Measurements from ENCODE around the gene DOLK. TPM values are rescaled to one million over a fixed set of nuclear protein-coding genes. Genes with fewer than 3 reads are reported as not detected.

The DOLK gene
- 14.8 to 15.1 TPM (median 15.1 TPM) in 3 replicates for total RNA-seq (2021)
- Bru-seq, nascent RNA = percentile 85 among the genes with signal in this experiment
- long read RNA-seq, experiment 1, transcript DOLK-201 (1 exons, 2,090 nt) = major isoform, 115 of 115 reads
- long read RNA-seq, experiment 1, partial matches to known transcripts = 0 of 115 reads
- long read RNA-seq, experiment 1, other reads (novel, unspliced or antisense) = 0 of 115 reads
- long read RNA-seq, experiment 2, transcript DOLK-201 (1 exons, 2,090 nt) = major isoform, 18 of 18 reads
- long read RNA-seq, experiment 2, partial matches to known transcripts = 0 of 18 reads
- long read RNA-seq, experiment 2, other reads (novel, unspliced or antisense) = 0 of 18 reads
- long read RNA-seq, experiment 3, transcript DOLK-201 (1 exons, 2,090 nt) = major isoform, 70 of 70 reads
- long read RNA-seq, experiment 3, partial matches to known transcripts = 0 of 70 reads
- long read RNA-seq, experiment 3, other reads (novel, unspliced or antisense) = 0 of 70 reads

- H3K36me3 Mint-ChIP-seq = peaks cover 16% of the 10 kb centered on the region
- peak; percentile 86 for ATAC-seq
- H3K27ac Mint-ChIP-seq = peak within 1 kb of the TSS; percentile 95
- peak within 1 kb of the TSS; percentile 97 for H3K4me3 Mint-ChIP-seq
- ChIA-PET CTCF (interaction anchor here (1.0 to 1.2 kb wide), 3 partner anchors 81 to 129 kb away, joined by 3 read pairs; partner anchors contain the start of genes ENDOG and SH3GLB2), POLR2A (interaction anchor here (0.7 kb wide), 1 partner anchor 24 kb away, joined by 4 read pairs; no protein-coding TSS in a partner anchor)
- H3K27me3 Mint-ChIP-seq (ENCODE audit: low read depth) = no peaks in the 10 kb centered on the region
- DNase-seq (ENCODE audit: low spot score) = peak; percentile 98
- no peaks in the 10 kb centered on the region for H3K9me3 Mint-ChIP-seq
- H3K4me1 Mint-ChIP-seq = peaks cover 11% of the 10 kb centered on the region
- TF ChIP-seq, protein P1, sequence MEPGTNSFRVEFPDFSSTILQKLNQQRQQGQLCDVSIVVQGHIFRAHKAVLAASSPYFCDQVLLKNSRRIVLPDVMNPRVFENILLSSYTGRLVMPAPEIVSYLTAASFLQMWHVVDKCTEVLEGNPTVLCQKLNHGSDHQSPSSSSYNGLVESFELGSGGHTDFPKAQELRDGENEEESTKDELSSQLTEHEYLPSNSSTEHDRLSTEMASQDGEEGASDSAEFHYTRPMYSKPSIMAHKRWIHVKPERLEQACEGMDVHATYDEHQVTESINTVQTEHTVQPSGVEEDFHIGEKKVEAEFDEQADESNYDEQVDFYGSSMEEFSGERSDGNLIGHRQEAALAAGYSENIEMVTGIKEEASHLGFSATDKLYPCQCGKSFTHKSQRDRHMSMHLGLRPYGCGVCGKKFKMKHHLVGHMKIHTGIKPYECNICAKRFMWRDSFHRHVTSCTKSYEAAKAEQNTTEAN (CRISPR knock-in tag; IDR thresholded peaks at IDR 0.05) = peak; percentile 84
- TF ChIP-seq NR1H2 (CRISPR knock-in tag; IDR thresholded peaks at IDR 0.05) (no peak), ZNF219 (CRISPR knock-in tag; IDR thresholded peaks at IDR 0.05; ENCODE audit: borderline replicate concordance) (no peak), TCF7 (CRISPR knock-in tag; IDR thresholded peaks at IDR 0.05; ENCODE audit: low read depth) (peak; percentile 88; the same call in 1 of the 2 replicates), FOXP1 (CRISPR knock-in tag; IDR thresholded peaks at IDR 0.05; ENCODE audit: borderline replicate concordance) (peak; percentile 95), FOXP4 (CRISPR knock-in tag; IDR thresholded peaks at IDR 0.05) (peak; percentile 86; the same call in 1 of the 2 replicates), SMAD4 (CRISPR knock-in tag; IDR thresholded peaks at IDR 0.05) (no peak), JUN (CRISPR knock-in tag; IDR thresholded peaks at IDR 0.05) (peak; percentile 34; the same call in 1 of the 2 replicates), CREB1 (CRISPR knock-in tag; IDR thresholded peaks at IDR 0.05) (peak; percentile 91), GTF2I (CRISPR knock-in tag; conservative IDR thresholded peaks at IDR 0.05) (no peak), ZNF281 (CRISPR knock-in tag; IDR thresholded peaks at IDR 0.05) (0 out of 2 replicates have a peak, but pooled peaks have one; percentile 50), ZNF423 (CRISPR knock-in tag; IDR thresholded peaks at IDR 0.05) (no peak), NFYB (CRISPR knock-in tag; conservative IDR thresholded peaks at IDR 0.05; ENCODE audit: low read depth) (0 out of 2 replicates have a peak, but pooled peaks have one; percentile 27), STAT6 (CRISPR knock-in tag; conservative IDR thresholded peaks at IDR 0.05; ENCODE audit: low read depth) (0 out of 2 replicates have a peak, but pooled peaks have one; percentile 56), HMGA2 (CRISPR knock-in tag; IDR thresholded peaks at IDR 0.05) (no peak)
- TF ChIP-seq, protein P2, sequence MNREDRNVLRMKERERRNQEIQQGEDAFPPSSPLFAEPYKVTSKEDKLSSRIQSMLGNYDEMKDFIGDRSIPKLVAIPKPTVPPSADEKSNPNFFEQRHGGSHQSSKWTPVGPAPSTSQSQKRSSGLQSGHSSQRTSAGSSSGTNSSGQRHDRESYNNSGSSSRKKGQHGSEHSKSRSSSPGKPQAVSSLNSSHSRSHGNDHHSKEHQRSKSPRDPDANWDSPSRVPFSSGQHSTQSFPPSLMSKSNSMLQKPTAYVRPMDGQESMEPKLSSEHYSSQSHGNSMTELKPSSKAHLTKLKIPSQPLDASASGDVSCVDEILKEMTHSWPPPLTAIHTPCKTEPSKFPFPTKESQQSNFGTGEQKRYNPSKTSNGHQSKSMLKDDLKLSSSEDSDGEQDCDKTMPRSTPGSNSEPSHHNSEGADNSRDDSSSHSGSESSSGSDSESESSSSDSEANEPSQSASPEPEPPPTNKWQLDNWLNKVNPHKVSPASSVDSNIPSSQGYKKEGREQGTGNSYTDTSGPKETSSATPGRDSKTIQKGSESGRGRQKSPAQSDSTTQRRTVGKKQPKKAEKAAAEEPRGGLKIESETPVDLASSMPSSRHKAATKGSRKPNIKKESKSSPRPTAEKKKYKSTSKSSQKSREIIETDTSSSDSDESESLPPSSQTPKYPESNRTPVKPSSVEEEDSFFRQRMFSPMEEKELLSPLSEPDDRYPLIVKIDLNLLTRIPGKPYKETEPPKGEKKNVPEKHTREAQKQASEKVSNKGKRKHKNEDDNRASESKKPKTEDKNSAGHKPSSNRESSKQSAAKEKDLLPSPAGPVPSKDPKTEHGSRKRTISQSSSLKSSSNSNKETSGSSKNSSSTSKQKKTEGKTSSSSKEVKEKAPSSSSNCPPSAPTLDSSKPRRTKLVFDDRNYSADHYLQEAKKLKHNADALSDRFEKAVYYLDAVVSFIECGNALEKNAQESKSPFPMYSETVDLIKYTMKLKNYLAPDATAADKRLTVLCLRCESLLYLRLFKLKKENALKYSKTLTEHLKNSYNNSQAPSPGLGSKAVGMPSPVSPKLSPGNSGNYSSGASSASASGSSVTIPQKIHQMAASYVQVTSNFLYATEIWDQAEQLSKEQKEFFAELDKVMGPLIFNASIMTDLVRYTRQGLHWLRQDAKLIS (CRISPR knock-in tag; IDR thresholded peaks at IDR 0.05; ENCODE audit: borderline replicate concordance) = peak; percentile 79; the same call in 1 of the 2 replicates
- TF ChIP-seq, protein P3, sequence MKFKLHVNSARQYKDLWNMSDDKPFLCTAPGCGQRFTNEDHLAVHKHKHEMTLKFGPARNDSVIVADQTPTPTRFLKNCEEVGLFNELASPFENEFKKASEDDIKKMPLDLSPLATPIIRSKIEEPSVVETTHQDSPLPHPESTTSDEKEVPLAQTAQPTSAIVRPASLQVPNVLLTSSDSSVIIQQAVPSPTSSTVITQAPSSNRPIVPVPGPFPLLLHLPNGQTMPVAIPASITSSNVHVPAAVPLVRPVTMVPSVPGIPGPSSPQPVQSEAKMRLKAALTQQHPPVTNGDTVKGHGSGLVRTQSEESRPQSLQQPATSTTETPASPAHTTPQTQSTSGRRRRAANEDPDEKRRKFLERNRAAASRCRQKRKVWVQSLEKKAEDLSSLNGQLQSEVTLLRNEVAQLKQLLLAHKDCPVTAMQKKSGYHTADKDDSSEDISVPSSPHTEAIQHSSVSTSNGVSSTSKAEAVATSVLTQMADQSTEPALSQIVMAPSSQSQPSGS (CRISPR knock-in tag; IDR thresholded peaks at IDR 0.05; ENCODE audit: borderline replicate concordance, low read depth) = no peak
- TF ChIP-seq, protein P4, sequence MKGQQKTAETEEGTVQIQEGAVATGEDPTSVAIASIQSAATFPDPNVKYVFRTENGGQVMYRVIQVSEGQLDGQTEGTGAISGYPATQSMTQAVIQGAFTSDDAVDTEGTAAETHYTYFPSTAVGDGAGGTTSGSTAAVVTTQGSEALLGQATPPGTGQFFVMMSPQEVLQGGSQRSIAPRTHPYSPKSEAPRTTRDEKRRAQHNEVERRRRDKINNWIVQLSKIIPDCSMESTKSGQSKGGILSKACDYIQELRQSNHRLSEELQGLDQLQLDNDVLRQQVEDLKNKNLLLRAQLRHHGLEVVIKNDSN (CRISPR knock-in tag; IDR thresholded peaks at IDR 0.05) = peak; percentile 100
These were observed at the start of gene DOLK, which contains the start of gene NUP188 for GRCh38 chr9:128947527-128948301. TSS of gene DOLK (minus strand) at chr9:128947603. CDS start at chr9:128947303, 300 bp downstream. TSS of gene NUP188 (plus strand) at chr9:128947699. CDS start at chr9:128947720, 21 bp downstream.
